CD8-positive, alpha-beta memory T cell (primary cell): Measurements from ENCODE around the gene SIM1. TPM values are rescaled to one million over a fixed set of nuclear protein-coding genes. Genes with fewer than 3 reads are reported as not detected.

Source experiments
- CTCF ChIA-PET: fragments of 350-600 bp; sonication (Branson Sonifier 250); formaldehyde crosslinking; loops from one replicate; lab custom pipeline; 2021; ENCODE audit warnings: antibody characterized with exemption; lab: Charles Lee
- POLR2A ChIA-PET: fragments of 350-600 bp; sonication (Branson Sonifier 250); formaldehyde crosslinking; loops from one replicate; lab custom pipeline; 2021; ENCODE audit warnings: antibody characterized with exemption; lab: Charles Lee
- DNase-seq, 5 donors: peaks; one replicate each; pipeline versions ENCODE4 v3.0.0 to v3.0.0-alpha.2; 2020 to 2022; ENCODE audit warnings: mixed read lengths in 1 of 5
- H3K27ac ChIP-seq: one replicate; pipeline ENCODE4 v1.7.0; 2013; ENCODE audit warnings: low read depth, mild to moderate bottlenecking, low read length, moderate library complexity
- H3K27me3 ChIP-seq: 2 replicates; pipeline ENCODE4 v1.7.0; 2013; ENCODE audit warnings: low read length, mild to moderate bottlenecking; ENCODE audit not compliant: insufficient read depth, poor library complexity, severe bottlenecking
- H3K36me3 ChIP-seq: 2 replicates; pipeline ENCODE4 v1.7.0; 2013; ENCODE audit warnings: mild to moderate bottlenecking, low read length, moderate library complexity; ENCODE audit not compliant: insufficient read depth
- H3K4me1 ChIP-seq: 2 replicates; pipeline ENCODE4 v1.7.0; 2013; ENCODE audit warnings: mild to moderate bottlenecking, low read length, moderate library complexity; ENCODE audit not compliant: insufficient read depth
- H3K4me3 ChIP-seq: 2 replicates; pipeline ENCODE4 v1.7.0; 2013; ENCODE audit warnings: mild to moderate bottlenecking, low read length
- H3K9me3 ChIP-seq: 2 replicates; pipeline ENCODE4 v1.7.0; 2013; ENCODE audit warnings: mild to moderate bottlenecking, low read length
- H3K27ac Mint-ChIP-seq, 8 donors: one replicate each; pipeline ENCODE4 v1.8.0; 2020 to 2021; ENCODE audit warnings: mixed read lengths in 8 of 8, mild to moderate bottlenecking in 6 of 8, inconsistent platforms in 3 of 8, moderate library complexity in 3 of 8
- H3K27me3 Mint-ChIP-seq, 2 donors: one replicate each; pipeline ENCODE4 v1.8.0; 2020 to 2021; ENCODE audit warnings: mixed read lengths in 2 of 2, mild to moderate bottlenecking in 1 of 2, moderate library complexity in 1 of 2
- H3K36me3 Mint-ChIP-seq, 3 donors: one replicate each; pipeline ENCODE4 v1.8.0; 2020 to 2021; ENCODE audit warnings: mixed read lengths in 3 of 3, inconsistent platforms in 1 of 3, mild to moderate bottlenecking in 1 of 3
- H3K4me1 Mint-ChIP-seq, 3 donors: one replicate each; pipeline ENCODE4 v1.8.0; 2020 to 2021; ENCODE audit warnings: mixed read lengths in 3 of 3, inconsistent platforms in 1 of 3, mild to moderate bottlenecking in 1 of 3
- H3K4me3 Mint-ChIP-seq, 7 donors: one replicate each; pipeline ENCODE4 v1.8.0; 2020 to 2021; ENCODE audit warnings: mixed read lengths in 7 of 7, mild to moderate bottlenecking in 6 of 7, moderate library complexity in 4 of 7, inconsistent platforms in 2 of 7
- H3K9me3 Mint-ChIP-seq, 5 donors: one replicate each; pipeline ENCODE4 v1.8.0; 2020 to 2022; ENCODE audit warnings: mixed read lengths in 5 of 5, mild to moderate bottlenecking in 3 of 5, moderate library complexity in 2 of 5, inconsistent platforms in 1 of 5
- polyA plus RNA-seq: library from polyadenylated mRNA; unstranded; fragments of 300-500 nt; fragmentation: Illumina TruSeq; gene quantifications from one replicate; pipeline ENCODE4 v1.2.3, GENCODE V29; 2021
- total RNA-seq, 2 experiments: library from RNA; stranded (reverse); gene quantifications; one replicate each; pipeline ENCODE4 v1.2.3, GENCODE V29; 2021

SIM1 gene
- total RNA-seq (not detected), polyA plus RNA-seq (not detected)

GRCh38 chr6:100464903-100465700 is at the start of gene SIM1:
Gene SIM1 (minus strand): TSS chr6:100464921. CDS start chr6:100463468, 1,453 bp downstream.
- H3K4me1 Mint-ChIP-seq: peaks cover 22 to 36% (median 28%) of the 10 kb centered on the region in 3 donors
- H3K9me3 ChIP-seq: no peaks in the 10 kb centered on the region
- no peak within 1 kb of the TSS for H3K27ac ChIP-seq
- H3K4me3 Mint-ChIP-seq: peak within 1 kb of the TSS; percentile 27 to 69 (median 51)
- H3K9me3 Mint-ChIP-seq: peaks cover 25 to 56% (median 42%) of the 10 kb centered on the region in 5 donors
- DNase-seq: no peak
- H3K4me3 ChIP-seq: no peak within 1 kb of the TSS
- H3K36me3 Mint-ChIP-seq: peaks cover 0 to 12% (median 1%) of the 10 kb centered on the region in 3 donors
- ChIA-PET CTCF (interaction anchor here (0.9 kb wide), 1 partner anchor 9 kb away, joined by 3 read pairs; no protein-coding TSS in a partner anchor), POLR2A (no interaction called here)
- peaks cover 80% of the 10 kb centered on the region for H3K27me3 ChIP-seq
- H3K27ac Mint-ChIP-seq: peak within 1 kb of the TSS in 2 of 8 donors; percentile 71 to 84
- no peaks in the 10 kb centered on the region for H3K36me3 ChIP-seq
- H3K4me1 ChIP-seq: no peaks in the 10 kb centered on the region
- peaks cover 81 to 89% of the 10 kb centered on the region in 2 donors for H3K27me3 Mint-ChIP-seq

DNA sequence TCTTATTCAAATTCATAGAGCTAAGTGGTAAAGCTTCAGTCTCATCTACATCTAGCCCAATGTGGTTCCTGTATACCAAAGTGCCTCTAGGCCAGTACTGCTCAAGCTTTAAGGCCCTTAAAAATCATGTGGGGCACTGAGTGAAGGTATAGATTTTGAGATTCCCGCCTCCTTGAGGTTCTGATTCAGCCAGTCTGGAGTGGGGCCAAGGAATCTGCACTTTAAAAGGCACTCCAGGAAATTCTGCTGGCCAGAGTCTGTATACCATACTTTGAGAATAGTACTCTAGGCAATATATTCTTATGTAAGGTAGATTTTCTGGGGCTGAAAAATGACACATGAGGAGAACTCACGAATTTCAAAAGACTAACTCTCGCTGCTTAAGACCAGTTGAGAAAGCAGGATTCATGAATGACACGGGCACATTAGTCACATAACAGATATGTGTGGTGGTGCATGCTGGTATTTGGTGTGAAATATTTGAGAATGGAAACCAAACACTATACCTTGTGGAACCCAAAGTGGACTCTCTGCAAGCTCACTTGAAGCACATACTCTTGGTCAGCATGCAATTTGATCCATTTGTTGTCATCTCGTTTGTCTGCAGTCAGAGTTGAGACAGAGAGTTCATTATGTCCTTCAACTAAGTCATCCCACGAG is 47.6 kb upstream of the SIM1 start:
- H3K4me1 ChIP-seq: no peaks in the 10 kb centered on the region
- H3K4me3 Mint-ChIP-seq: no peak overlapping the region

GRCh38 chr6:100509101-100509500 is 44.4 kb upstream of the SIM1 start:
- no peak for DNase-seq
- Mint-ChIP-seq H3K9me3 (peaks cover 0 to 6% (median 0%) of the 10 kb centered on the region in 5 donors), H3K27ac (no peak overlapping the region), H3K27me3 (no peaks in the 10 kb centered on the region), H3K36me3 (peaks cover 24 to 53% (median 26%) of the 10 kb centered on the region in 3 donors), H3K4me3 (no peak overlapping the region), H3K4me1 (no peaks in the 10 kb centered on the region)
- no peak overlapping the region for H3K4me3 ChIP-seq
- no peaks in the 10 kb centered on the region for H3K9me3 ChIP-seq
- no peaks in the 10 kb centered on the region for H3K27me3 ChIP-seq
- CTCF ChIA-PET: no interaction called here
- H3K27ac ChIP-seq: no peak overlapping the region
- POLR2A ChIA-PET: no interaction called here
- peaks cover 12% of the 10 kb centered on the region for H3K36me3 ChIP-seq
- H3K4me1 ChIP-seq: no peaks in the 10 kb centered on the region

More for the DNA sequence above, 47.6 kb upstream of the SIM1 start:
- H3K4me1 Mint-ChIP-seq: no peaks in the 10 kb centered on the region
- CTCF ChIA-PET: no interaction called here
- Histone ChIP-seq H3K36me3 (peaks cover 18% of the 10 kb centered on the region), H3K4me3 (no peak overlapping the region), H3K27me3 (no peaks in the 10 kb centered on the region), H3K27ac (no peak overlapping the region), H3K9me3 (no peaks in the 10 kb centered on the region)
- H3K27me3 Mint-ChIP-seq: no peaks in the 10 kb centered on the region
- peaks cover 30 to 68% (median 31%) of the 10 kb centered on the region in 3 donors for H3K36me3 Mint-ChIP-seq
- DNase-seq: no peak
- peaks cover 0 to 6% (median 0%) of the 10 kb centered on the region in 5 donors for H3K9me3 Mint-ChIP-seq
- no peak overlapping the region for H3K27ac Mint-ChIP-seq
- POLR2A ChIA-PET: no interaction called here

GRCh38 chr6:100506651-100507050 is 41.9 kb upstream of the SIM1 start:
- peaks cover 0 to 6% (median 0%) of the 10 kb centered on the region in 5 donors for H3K9me3 Mint-ChIP-seq
- H3K4me3 ChIP-seq: no peak overlapping the region
- DNase-seq: no peak
- CTCF ChIA-PET: no interaction called here
- H3K4me3 Mint-ChIP-seq: no peak overlapping the region
- H3K27ac ChIP-seq: no peak overlapping the region
- H3K4me1 ChIP-seq: no peaks in the 10 kb centered on the region
- no peaks in the 10 kb centered on the region for H3K4me1 Mint-ChIP-seq
- H3K27ac Mint-ChIP-seq: no peak overlapping the region
- H3K9me3 ChIP-seq: no peaks in the 10 kb centered on the region
- H3K27me3 Mint-ChIP-seq: no peaks in the 10 kb centered on the region
- H3K27me3 ChIP-seq: no peaks in the 10 kb centered on the region
- no peaks in the 10 kb centered on the region for H3K36me3 ChIP-seq
- POLR2A ChIA-PET: no interaction called here
- peaks cover 10 to 34% (median 15%) of the 10 kb centered on the region in 3 donors for H3K36me3 Mint-ChIP-seq

DNA sequence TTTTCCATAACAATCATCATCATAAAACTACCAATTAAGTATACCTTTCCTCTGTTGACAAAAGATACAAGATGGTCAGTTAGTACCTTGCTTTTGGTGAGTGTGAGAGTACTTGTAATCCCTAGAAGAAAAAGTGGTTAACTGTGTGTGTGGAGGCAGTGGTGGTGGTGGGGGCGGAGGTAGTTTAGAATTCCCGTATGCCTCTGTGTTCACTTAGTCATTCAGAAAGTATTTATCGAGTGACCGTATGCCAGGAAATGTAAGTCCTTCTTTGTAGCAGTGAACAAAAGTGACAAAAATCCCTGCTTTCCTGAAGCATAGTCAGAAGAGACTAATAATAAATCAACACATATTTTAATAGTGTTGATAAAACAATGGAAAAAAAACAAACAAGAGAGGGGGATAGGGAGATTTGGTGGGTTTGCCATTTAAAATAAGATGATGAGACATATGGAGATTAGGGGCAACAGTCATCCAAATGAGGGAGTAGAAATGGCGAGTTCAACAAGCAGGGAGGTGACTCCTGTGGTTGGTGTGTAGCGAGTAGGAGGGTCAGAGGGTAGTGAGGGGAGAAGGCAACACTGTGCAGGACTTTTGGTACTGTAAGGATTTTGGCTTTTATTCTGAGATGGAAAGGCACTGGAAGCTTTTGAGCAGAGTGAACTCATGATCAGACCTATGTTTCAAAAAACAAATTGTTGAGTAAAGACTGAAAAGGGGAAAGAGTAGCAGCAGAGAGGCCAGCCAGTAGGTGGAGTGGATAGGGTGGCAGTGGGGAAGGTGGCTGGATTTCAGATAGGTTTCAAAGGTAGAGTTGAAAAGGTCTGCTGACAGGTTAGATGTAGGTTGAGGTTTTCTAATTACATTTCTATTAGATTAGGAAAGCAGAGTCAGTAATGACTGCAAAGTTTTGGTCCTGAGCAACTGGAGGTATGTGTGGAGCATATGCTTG is 40.3 kb upstream of the SIM1 start:
- Mint-ChIP-seq H3K27ac (no peak overlapping the region), H3K36me3 (peaks cover 5 to 20% (median 6%) of the 10 kb centered on the region in 3 donors), H3K9me3 (no peaks in the 10 kb centered on the region), H3K27me3 (peaks cover 2 to 3% of the 10 kb centered on the region in 2 donors), H3K4me1 (no peaks in the 10 kb centered on the region), H3K4me3 (no peak overlapping the region)
- no peaks in the 10 kb centered on the region for H3K9me3 ChIP-seq
- ChIA-PET POLR2A (no interaction called here), CTCF (no interaction called here)
- H3K4me1 ChIP-seq: no peaks in the 10 kb centered on the region
- no peaks in the 10 kb centered on the region for H3K36me3 ChIP-seq
- no peaks in the 10 kb centered on the region for H3K27me3 ChIP-seq
- H3K4me3 ChIP-seq: no peak overlapping the region
- no peak for DNase-seq
- H3K27ac ChIP-seq: no peak overlapping the region

GRCh38 chr6:100503043-100503705 is 38.5 kb upstream of the SIM1 start:
- Histone ChIP-seq H3K27ac (no peak overlapping the region), H3K4me1 (no peaks in the 10 kb centered on the region), H3K4me3 (no peak overlapping the region), H3K36me3 (no peaks in the 10 kb centered on the region), H3K9me3 (no peaks in the 10 kb centered on the region), H3K27me3 (no peaks in the 10 kb centered on the region)
- Mint-ChIP-seq H3K27ac (no peak overlapping the region), H3K4me3 (no peak overlapping the region), H3K27me3 (peaks cover 8 to 15% of the 10 kb centered on the region in 2 donors), H3K36me3 (peaks cover 2 to 6% (median 4%) of the 10 kb centered on the region in 3 donors), H3K4me1 (no peaks in the 10 kb centered on the region), H3K9me3 (peaks cover under 1 to 13% (median 12%) of the 10 kb centered on the region in 5 donors)
- no peak for DNase-seq
- CTCF ChIA-PET: no interaction called here
- POLR2A ChIA-PET: no interaction called here

DNA sequence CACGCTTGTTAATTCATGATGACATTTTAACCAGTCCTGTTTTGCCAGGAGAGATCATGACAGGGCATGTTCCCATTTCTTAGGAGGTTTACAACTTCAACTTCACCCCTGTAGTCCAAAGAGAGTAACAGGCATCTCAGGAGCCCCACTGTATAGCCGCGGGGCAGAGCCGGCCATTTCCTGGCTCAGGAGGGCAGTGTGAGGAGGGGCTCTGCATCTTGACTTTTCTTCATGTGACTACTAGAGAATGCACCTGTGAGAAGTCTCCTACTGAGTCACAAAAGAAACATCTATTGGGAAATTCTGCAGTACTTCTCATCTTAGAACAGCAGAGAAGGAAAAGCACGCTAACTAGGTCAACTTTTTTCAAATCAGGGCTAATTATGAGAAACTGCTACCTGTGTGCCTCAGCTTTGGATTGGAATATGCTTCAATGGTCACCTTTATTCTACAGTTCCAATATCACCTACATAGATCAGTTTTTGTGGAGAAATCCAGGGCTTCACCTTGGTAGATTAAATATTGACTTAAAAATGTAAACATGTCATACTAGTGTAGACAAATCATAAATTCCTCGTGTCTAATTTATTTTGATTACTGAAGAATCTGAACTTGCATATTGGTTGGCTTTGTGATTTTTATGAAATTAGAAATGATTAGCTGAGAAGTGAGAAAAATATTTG is 28.6 kb upstream of the SIM1 start:
- Mint-ChIP-seq H3K36me3 (peaks cover 0 to 4% (median 0%) of the 10 kb centered on the region in 3 donors), H3K27ac (no peak overlapping the region), H3K4me3 (no peak overlapping the region), H3K27me3 (peaks cover 21 to 45% of the 10 kb centered on the region in 2 donors), H3K9me3 (peaks cover 7 to 13% (median 10%) of the 10 kb centered on the region in 5 donors), H3K4me1 (no peaks in the 10 kb centered on the region)
- Histone ChIP-seq H3K4me1 (no peaks in the 10 kb centered on the region), H3K27ac (no peak overlapping the region), H3K36me3 (no peaks in the 10 kb centered on the region), H3K9me3 (no peaks in the 10 kb centered on the region), H3K4me3 (no peak overlapping the region), H3K27me3 (no peaks in the 10 kb centered on the region)
- ChIA-PET CTCF (no interaction called here), POLR2A (no interaction called here)
- DNase-seq: no peak
